Ishikawa (cell line): ENCODE measurements around the gene MED15.

Source experiments
- CEBPB ChIP-seq: IDR thresholded peaks from 2 replicates; pipeline ENCODE4 v1.6.1; 2012
- CREB1 ChIP-seq: IDR thresholded peaks from 2 replicates; pipeline ENCODE4 v1.6.1; 2012; ENCODE audit warnings: low read depth
- EGR1 ChIP-seq: IDR thresholded peaks from 2 replicates; pipeline ENCODE4 v1.6.1; 2012
- EP300 ChIP-seq: IDR thresholded peaks from 2 replicates; pipeline ENCODE4 v1.6.1; 2012; ENCODE audit warnings: borderline replicate concordance
- FOXM1 ChIP-seq: IDR thresholded peaks from 2 replicates; pipeline ENCODE4 v1.6.1; 2012; ENCODE audit warnings: low read depth, borderline replicate concordance
- MAX ChIP-seq: IDR thresholded peaks from 2 replicates; pipeline ENCODE4 v1.6.1; 2012
- NFIC ChIP-seq: IDR thresholded peaks from 2 replicates; pipeline ENCODE4 v1.6.1; 2012
- RAD21 ChIP-seq: IDR thresholded peaks from 2 replicates; pipeline ENCODE4 v1.6.1; 2012; ENCODE audit warnings: low read depth
- REST ChIP-seq: IDR thresholded peaks from 2 replicates; pipeline ENCODE4 v1.6.1; 2012; ENCODE audit warnings: low read depth, mild to moderate bottlenecking
- TAF1 ChIP-seq: IDR thresholded peaks from 2 replicates; pipeline ENCODE4 v1.6.1; 2012; ENCODE audit warnings: low read depth, mild to moderate bottlenecking
- TCF12 ChIP-seq: IDR thresholded peaks from 2 replicates; pipeline ENCODE4 v1.6.1; 2012; ENCODE audit warnings: low read depth
- TEAD4 ChIP-seq: IDR thresholded peaks from 2 replicates; pipeline ENCODE4 v1.6.1; 2012
- USF1 ChIP-seq: IDR thresholded peaks from 2 replicates; pipeline ENCODE4 v1.6.1; 2012
- YY1 ChIP-seq: IDR thresholded peaks from 2 replicates; pipeline ENCODE4 v1.6.1; 2012; ENCODE audit warnings: low read depth
- ZBTB7A ChIP-seq: IDR thresholded peaks from 2 replicates; pipeline ENCODE4 v1.6.1; 2012; ENCODE audit warnings: low read depth

The MED15 gene

GRCh38 chr22:20571531-20572007 lies 64.2 kb downstream of the MED15 start:
- TF ChIP-seq RAD21 (peak; percentile 13; the same call in 1 of the 2 replicates), TAF1 (no peak)

GRCh38 chr22:20572132-20572802 lies 64.9 kb downstream of the MED15 start:
- TF ChIP-seq TAF1 (no peak), EP300 (no peak), EGR1 (no peak), REST (no peak), TEAD4 (no peak), NFIC (no peak), ZBTB7A (no peak), MAX (no peak), RAD21 (no peak), USF1 (no peak), YY1 (no peak), FOXM1 (no peak)

- no peak for TF ChIP-seq YY1
- TF ChIP-seq RAD21 = no peak
- TF ChIP-seq NFIC = no peak
- no peak for TF ChIP-seq EP300
- TF ChIP-seq EGR1 = no peak
- no peak for TF ChIP-seq TCF12
- TF ChIP-seq FOXM1 = no peak
- no peak for TF ChIP-seq ZBTB7A
- TF ChIP-seq USF1 = no peak
- TF ChIP-seq TAF1 = no peak
- TF ChIP-seq CREB1 = no peak
- TF ChIP-seq CEBPB = no peak
- TF ChIP-seq REST = no peak
- no peak for TF ChIP-seq MAX
- no peak for TF ChIP-seq TEAD4
Measured at GRCh38 chr22:20573176-20573832, 65.9 kb downstream of the MED15 start.

GRCh38 chr22:20573833-20574615 lies 66.6 kb downstream of the MED15 start:
- TF ChIP-seq EGR1 (no peak), EP300 (no peak), RAD21 (no peak), REST (no peak), TAF1 (no peak), CEBPB (no peak), FOXM1 (no peak)
